Spleen (tissue), 7 donors: Measurements from ENCODE around the gene MGRN1.

Experiments used
- POLR2A ChIP-seq, 3 donors: fragments of 450-650 bp; IDR thresholded peaks; one replicate each; pipeline ENCODE4 v1.5.1; 2017; ENCODE audit warnings: antibody characterized with exemption in 3 of 3, mild to moderate bottlenecking in 1 of 3
- POLR2AphosphoS5 ChIP-seq, 3 donors: sonication (generic); formaldehyde crosslinking; IDR thresholded peaks; one replicate each; pipeline ENCODE4 v1.5.1; 2017; ENCODE audit warnings: antibody characterized with exemption in 3 of 3
- TF ChIP-seq, protein P1 (sequence below), 11 experiments: fragments of 200-600 bp in 7 of 11; fragments of 450-650 bp in 4 of 11; sonication (generic) in 4 of 11; IDR thresholded peaks in 8 of 11; conservative IDR thresholded peaks in 3 of 11; 1 replicate in 7 of 11; 2 replicates in 4 of 11; pipeline versions ENCODE4 v1.4.0 to v1.8.0; 2016 to 2021; ENCODE audit warnings: antibody characterized with exemption in 11 of 11, inconsistent platforms in 4 of 11, mild to moderate bottlenecking in 1 of 11
- donor health status: DM: no; HTN: no; CAD: no; lungs with moderate emphysema.
- donor health status: DM: no; HTN: no; CAD: no.
- donor health status: DM: no; HTN: no; CAD: no.

DNA sequence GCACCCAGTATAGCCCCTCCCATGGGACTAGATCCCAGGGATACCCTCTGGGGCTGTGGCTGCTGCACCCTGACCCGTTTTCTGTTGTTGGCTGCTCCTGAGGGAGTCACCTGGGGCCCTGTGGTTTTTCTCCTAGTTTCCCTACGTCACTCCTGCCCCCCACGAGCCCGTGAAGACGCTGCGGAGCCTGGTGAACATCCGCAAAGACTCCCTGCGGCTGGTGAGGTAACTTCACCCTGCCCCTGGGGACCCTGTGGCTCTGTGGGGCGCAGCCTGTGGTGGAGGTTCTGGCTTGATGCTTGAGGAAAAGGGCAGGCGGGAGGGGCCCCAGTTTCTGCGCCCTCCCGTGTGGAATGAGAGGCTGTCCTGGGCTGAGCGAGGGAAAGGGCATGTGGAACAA, 27.2 kb downstream of the MGRN1 start:
- TF ChIP-seq, protein P1, sequence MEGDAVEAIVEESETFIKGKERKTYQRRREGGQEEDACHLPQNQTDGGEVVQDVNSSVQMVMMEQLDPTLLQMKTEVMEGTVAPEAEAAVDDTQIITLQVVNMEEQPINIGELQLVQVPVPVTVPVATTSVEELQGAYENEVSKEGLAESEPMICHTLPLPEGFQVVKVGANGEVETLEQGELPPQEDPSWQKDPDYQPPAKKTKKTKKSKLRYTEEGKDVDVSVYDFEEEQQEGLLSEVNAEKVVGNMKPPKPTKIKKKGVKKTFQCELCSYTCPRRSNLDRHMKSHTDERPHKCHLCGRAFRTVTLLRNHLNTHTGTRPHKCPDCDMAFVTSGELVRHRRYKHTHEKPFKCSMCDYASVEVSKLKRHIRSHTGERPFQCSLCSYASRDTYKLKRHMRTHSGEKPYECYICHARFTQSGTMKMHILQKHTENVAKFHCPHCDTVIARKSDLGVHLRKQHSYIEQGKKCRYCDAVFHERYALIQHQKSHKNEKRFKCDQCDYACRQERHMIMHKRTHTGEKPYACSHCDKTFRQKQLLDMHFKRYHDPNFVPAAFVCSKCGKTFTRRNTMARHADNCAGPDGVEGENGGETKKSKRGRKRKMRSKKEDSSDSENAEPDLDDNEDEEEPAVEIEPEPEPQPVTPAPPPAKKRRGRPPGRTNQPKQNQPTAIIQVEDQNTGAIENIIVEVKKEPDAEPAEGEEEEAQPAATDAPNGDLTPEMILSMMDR (IDR thresholded peaks at IDR 0.05 in 8 of 11, conservative IDR thresholded peaks at IDR 0.05 in 3 of 11) = no peak
- TF ChIP-seq POLR2A (IDR thresholded peaks at IDR 0.05) (no peak), POLR2AphosphoS5 (IDR thresholded peaks at IDR 0.05) (peak in 1 of 3 donors; percentile 19)
